IMR-90 (cell line): ENCODE measurements around the gene ZNF473. TPM values are rescaled to one million over a fixed set of nuclear protein-coding genes. Genes with fewer than 3 reads are reported as not detected.

Source experiments
- ATAC-seq: fragments of 200-7000 bp; cut with Tn5 transposase; 2 replicates; pipeline ENCODE4 v1.9.1; 2020; ENCODE audit warnings: low read depth, mild to moderate bottlenecking, moderate library complexity
- BruUV-seq: library from RNA; stranded (reverse); fragments of 400-500 nt; replicated peaks from 2 replicates; lab custom pipeline; 2021; lab: Mats Ljungman, UMichigan
- CTCF ChIA-PET: fragments of 300-600 bp; formaldehyde crosslinking; extraction: SDS; loops from one replicate; lab custom pipeline; 2021; ENCODE audit warnings: antibody characterized with exemption; lab: Yijun Ruan, JAX
- POLR2A ChIA-PET: fragments of 300-600 bp; sonication (Branson Sonifier 250); formaldehyde crosslinking; loops from one replicate; lab custom pipeline; 2022; ENCODE audit warnings: antibody characterized with exemption; ENCODE audit not compliant: unreplicated experiment; lab: Charles Lee
- DNase-seq: peaks from one replicate; pipeline ENCODE4 v3.0.0; 2013
- H2AFZ ChIP-seq: replicated peaks from 2 replicates; pipeline ENCODE3; 2013; ENCODE audit warnings: low read length, mild to moderate bottlenecking; ENCODE audit not compliant: poor library complexity
- H2AK5ac ChIP-seq: 2 replicates; pipeline ENCODE4 v1.6.1; 2013; ENCODE audit warnings: low read depth, low read length, inconsistent platforms
- H2AK9ac ChIP-seq: replicated peaks from 2 replicates; pipeline ENCODE3; 2013; ENCODE audit warnings: mild to moderate bottlenecking, low read depth, low read length, moderate library complexity; ENCODE audit not compliant: poor library complexity
- H2BK120ac ChIP-seq: 2 replicates; pipeline ENCODE4 v1.6.1; 2013; ENCODE audit warnings: low read depth, low read length, inconsistent platforms
- H2BK15ac ChIP-seq: 3 replicates; pipeline ENCODE4 v1.6.1; 2013; ENCODE audit warnings: low read depth, low read length, inconsistent platforms
- H2BK20ac ChIP-seq: 2 replicates; pipeline ENCODE4 v1.6.1; 2013; ENCODE audit warnings: low read depth, mild to moderate bottlenecking, inconsistent platforms, low read length, moderate library complexity
- H2BK5ac ChIP-seq: 2 replicates; pipeline ENCODE4 v1.6.1; 2013; ENCODE audit warnings: mild to moderate bottlenecking, low read depth, low read length, inconsistent platforms; ENCODE audit not compliant: poor library complexity, severe bottlenecking
- H3K14ac ChIP-seq: replicated peaks from 2 replicates; pipeline ENCODE4 v1.6.1; 2013; ENCODE audit warnings: low read depth, low read length, inconsistent platforms
- H3K18ac ChIP-seq: 2 replicates; pipeline ENCODE4 v1.6.1; 2013; ENCODE audit warnings: low read depth, low read length, control low read depth
- H3K23ac ChIP-seq: 2 replicates; pipeline ENCODE4 v1.6.1; 2013; ENCODE audit warnings: low read depth, low read length, inconsistent platforms
- H3K27ac ChIP-seq: 2 replicates; pipeline ENCODE4 v1.5.1; 2013; ENCODE audit warnings: mild to moderate bottlenecking, control low read depth, low read length; ENCODE audit not compliant: insufficient read depth
- H3K27me3 ChIP-seq: 2 replicates; pipeline ENCODE4 v1.6.1; 2013; ENCODE audit warnings: low read length; ENCODE audit not compliant: control insufficient read depth, insufficient read depth
- H3K36me3 ChIP-seq: 2 replicates; pipeline ENCODE4 v1.6.1; 2013; ENCODE audit warnings: low read length, mixed read lengths; ENCODE audit not compliant: control insufficient read depth, insufficient read depth
- H3K4ac ChIP-seq: 2 replicates; pipeline ENCODE4 v1.6.1; 2013; ENCODE audit warnings: low read depth, low read length, inconsistent platforms
- H3K4me1 ChIP-seq: 2 replicates; pipeline ENCODE4 v1.6.1; 2013; ENCODE audit warnings: low read length, mixed read lengths; ENCODE audit not compliant: control insufficient read depth, insufficient read depth
- H3K4me2 ChIP-seq: 2 replicates; pipeline ENCODE4 v1.6.1; 2013; ENCODE audit warnings: low read depth, mild to moderate bottlenecking, control low read depth, low read length, moderate library complexity
- H3K4me3 ChIP-seq: 2 replicates; pipeline ENCODE4 v1.5.1; 2013; ENCODE audit warnings: low read depth, mild to moderate bottlenecking, control low read depth, low read length, moderate library complexity; ENCODE audit not compliant: insufficient read depth
- H3K56ac ChIP-seq: 2 replicates; pipeline ENCODE4 v1.6.1; 2013; ENCODE audit warnings: low read length, inconsistent platforms; ENCODE audit not compliant: insufficient read depth; ENCODE audit errors: extremely low read depth
- H3K79me1 ChIP-seq, 2 experiments: 2 replicates each; pipeline ENCODE4 v1.6.1; 2013; ENCODE audit warnings: low read length in 2 of 2, inconsistent platforms in 1 of 2, low read depth in 1 of 2
- H3K9ac ChIP-seq: 2 replicates; pipeline ENCODE4 v1.6.1; 2013; ENCODE audit warnings: low read depth, low read length, control low read depth
- H3K9me1 ChIP-seq: 2 replicates; pipeline ENCODE4 v1.6.1; 2013; ENCODE audit warnings: low read length, inconsistent platforms; ENCODE audit not compliant: insufficient read depth
- H3K9me3 ChIP-seq: 2 replicates; pipeline ENCODE4 v1.6.1; 2013; ENCODE audit warnings: low read length; ENCODE audit not compliant: control insufficient read depth, insufficient read depth
- H4K20me1 ChIP-seq: 2 replicates; pipeline ENCODE4 v1.6.1; 2013; ENCODE audit warnings: low read length, inconsistent platforms; ENCODE audit not compliant: insufficient read depth
- H4K5ac ChIP-seq: 2 replicates; pipeline ENCODE4 v1.6.1; 2013; ENCODE audit warnings: mild to moderate bottlenecking, low read depth, low read length, control low read depth
- H4K8ac ChIP-seq, 2 experiments: 2 replicates each; pipeline ENCODE4 v1.6.1; 2013; ENCODE audit warnings: low read depth in 2 of 2, low read length in 2 of 2, control low read depth in 1 of 2, inconsistent platforms in 1 of 2
- H4K91ac ChIP-seq: 2 replicates; pipeline ENCODE4 v1.6.1; 2013; ENCODE audit warnings: low read depth, low read length, inconsistent platforms; ENCODE audit not compliant: insufficient read depth
- BHLHE40 ChIP-seq: fragments of 150-350 bp; IDR thresholded peaks from 2 replicates; pipeline ENCODE4 v1.6.1; 2016; ENCODE audit warnings: mild to moderate bottlenecking, low read depth, low read length
- CEBPB ChIP-seq: IDR thresholded peaks from 2 replicates; pipeline ENCODE4 v1.6.1; 2012; ENCODE audit warnings: low read depth, low read length, improper control_type of control experiment
- ELK1 ChIP-seq: fragments of 150-350 bp; IDR thresholded peaks from 2 replicates; pipeline ENCODE4 v1.6.1; 2016; ENCODE audit warnings: low read depth, mild to moderate bottlenecking, low read length, moderate library complexity, borderline replicate concordance
- FOS ChIP-seq: fragments of 150-350 bp; IDR thresholded peaks from 2 replicates; pipeline ENCODE4 v1.6.1; 2016; ENCODE audit warnings: low read depth, low read length
- MAFK ChIP-seq: IDR thresholded peaks from 2 replicates; pipeline ENCODE4 v1.6.1; 2012; ENCODE audit warnings: low read depth, low read length, improper control_type of control experiment
- MAZ ChIP-seq: IDR thresholded peaks from 2 replicates; pipeline ENCODE4 v1.6.1; 2012; ENCODE audit warnings: low read depth, mild to moderate bottlenecking, low read length, improper control_type of control experiment, moderate library complexity, borderline replicate concordance
- MXI1 ChIP-seq: IDR thresholded peaks from 2 replicates; pipeline ENCODE4 v1.6.1; 2012; ENCODE audit warnings: low read depth, mild to moderate bottlenecking, low read length, moderate library complexity, borderline replicate concordance
- NFE2L2 ChIP-seq: fragments of 150-350 bp; IDR thresholded peaks from 2 replicates; pipeline ENCODE4 v1.6.1; 2016; ENCODE audit warnings: low read depth, mild to moderate bottlenecking, low read length
- POLR2A ChIP-seq: IDR thresholded peaks from 2 replicates; pipeline ENCODE4 v1.6.1; 2012; ENCODE audit warnings: mild to moderate bottlenecking, low read depth, low read length
- RAD21 ChIP-seq: IDR thresholded peaks from 2 replicates; pipeline ENCODE4 v1.6.1; 2012; ENCODE audit warnings: low read length, improper control_type of control experiment
- RCOR1 ChIP-seq: IDR thresholded peaks from 2 replicates; pipeline ENCODE4 v1.6.1; 2012; ENCODE audit warnings: mild to moderate bottlenecking, low read length, improper control_type of control experiment; ENCODE audit not compliant: insufficient replicate concordance
- WGBS, 2 experiments: methylation state at CpG; one replicate each; pipeline versions ENCODE4 v1.1.5 to v1.1.7; 2013; ENCODE audit warnings: missing lambda C conversion rate in 2 of 2; ENCODE audit not compliant: insufficient read length in 1 of 2; ENCODE audit errors: extremely low coverage in 2 of 2; 5-methylcytosine and 5-hydroxymethylcytosine counted together
- dilution Hi-C: fragments of 300-500 bp; cut with HindIII; formaldehyde crosslinking; loops from one replicate; pipeline ENCODE4 v1.14.3; 2018; ENCODE audit warnings: low sequenced_read_pairs; ENCODE audit not compliant: unreplicated experiment
- in situ Hi-C: fragments of 300-500 bp; cut with MboI; formaldehyde crosslinking; loops from 3 replicates; pipeline ENCODE4 v1.14.3; 2019; ENCODE audit warnings: low sequenced_read_pairs, inconsistent platforms, mixed read lengths
- intact Hi-C: fragments of 100-400 bp; cut with micrococcal nuclease; formaldehyde crosslinking; loops from 2 replicates; pipeline ENCODE4 v1.10.0; 2022
- polyA plus RNA-seq, 3 experiments: library from polyadenylated mRNA; depleted of rRNA; stranded (reverse); fragments of >200 nt; gene quantifications; 2 replicates each; pipeline ENCODE4 v1.2.3, GENCODE V29; 2012; ENCODE audit warnings: low replicate concordance in 1 of 3
- total RNA-seq: library from RNA; depleted of rRNA; stranded (reverse); fragments of >200 nt; gene quantifications from 2 replicates; pipeline ENCODE4 v1.2.3, GENCODE V29; 2012

Gene ZNF473
- total and polyA plus RNA-seq, 2 of the 4 experiments (the other 2 are of a cell fraction), result 4.5 to 13.3 TPM

DNA sequence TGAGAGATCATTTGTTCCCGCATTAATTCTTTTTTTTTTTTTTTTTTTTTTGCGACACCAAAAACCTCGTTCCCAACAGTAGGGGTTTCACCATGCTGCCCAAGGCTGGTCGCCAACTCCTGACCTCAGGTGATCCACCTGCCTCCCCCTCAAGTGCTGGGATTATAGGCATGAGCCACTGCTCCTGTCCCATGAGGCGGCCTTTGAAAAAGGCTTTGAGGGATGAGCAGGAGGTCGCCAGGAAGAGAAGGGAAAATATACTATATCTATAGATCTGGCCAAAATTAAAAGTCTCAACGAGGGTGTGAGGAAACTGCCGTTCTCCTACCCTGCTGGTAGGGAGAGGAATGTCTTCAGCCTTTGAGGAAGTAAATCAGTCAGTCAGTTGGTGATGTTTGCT is 26.2 kb downstream of the ZNF473 start:
- DNase-seq, result no peak
- no peak overlapping the region for H2BK5ac ChIP-seq
- H4K91ac ChIP-seq, result no peak overlapping the region
- no peak for ATAC-seq
- ChIA-PET POLR2A (no interaction called here), CTCF (no interaction called here)
- no peak overlapping the region for H2BK20ac ChIP-seq
- WGBS, 2 experiments, result 80% methylated on average over 1 of the region's 8 CpGs; no CpG with 5 or more reads in 1 of the 2 experiments
- H3K4me1 ChIP-seq, result no peaks in the 10 kb centered on the region
- no peak overlapping the region for H3K23ac ChIP-seq
- H4K8ac ChIP-seq, result no peak overlapping the region
- H3K4me3 ChIP-seq, result no peak overlapping the region
- no peak overlapping the region for H2AK5ac ChIP-seq
- H2BK120ac ChIP-seq, result no peak overlapping the region
- dilution Hi-C loops, result no loop called here
- intact Hi-C loops, result no loop called here
- no peak overlapping the region for H3K4me2 ChIP-seq
- no peak overlapping the region for H3K18ac ChIP-seq
- H2BK15ac ChIP-seq, result no peak overlapping the region
- in situ Hi-C loops, result no loop called here
- H3K27me3 ChIP-seq, result no peaks in the 10 kb centered on the region
- TF ChIP-seq CEBPB, result no peak
- TF ChIP-seq NFE2L2, result no peak
- TF ChIP-seq BHLHE40, result no peak
- no peak for TF ChIP-seq RCOR1
- no peak for TF ChIP-seq FOS
- TF ChIP-seq MXI1, result no peak
- no peak for TF ChIP-seq MAZ
- TF ChIP-seq POLR2A, result no peak
- TF ChIP-seq RAD21, result no peak
- no peak for TF ChIP-seq ELK1
- no peak for TF ChIP-seq MAFK
- H2AFZ ChIP-seq, result no peak overlapping the region
- H3K9me3 ChIP-seq, result peaks cover 9% of the 10 kb centered on the region
- no peak overlapping the region for H4K5ac ChIP-seq
- H2AK9ac ChIP-seq, result no peak overlapping the region
- H3K79me1 ChIP-seq, result no peaks in the 10 kb centered on the region
- H3K36me3 ChIP-seq, result peaks cover 4% of the 10 kb centered on the region; the same call in 1 of the 2 replicates
- H3K14ac ChIP-seq, result no peak overlapping the region
- no peaks in the 10 kb centered on the region for H3K9me1 ChIP-seq
- H3K9ac ChIP-seq, result no peak overlapping the region
- BruUV-seq, result no TSS peak
- H3K4ac ChIP-seq, result no peak overlapping the region
- H3K56ac ChIP-seq, result no peak overlapping the region
- H4K20me1 ChIP-seq, result no peaks in the 10 kb centered on the region
- H3K27ac ChIP-seq, result no peak overlapping the region
